GM21529 (cell line): ENCODE measurements around the gene CHN2.

Experiments used
- ATAC-seq: cut with Tn5 transposase; IDR thresholded peaks from one replicate; pipeline ENCODE4 v1.9.1; 2021; ENCODE audit not compliant: unreplicated experiment

CHN2 gene

GRCh38 chr7:29330136-29330535 is 135.6 kb downstream of the CHN2 start:
- ATAC-seq, result no peak

DNA sequence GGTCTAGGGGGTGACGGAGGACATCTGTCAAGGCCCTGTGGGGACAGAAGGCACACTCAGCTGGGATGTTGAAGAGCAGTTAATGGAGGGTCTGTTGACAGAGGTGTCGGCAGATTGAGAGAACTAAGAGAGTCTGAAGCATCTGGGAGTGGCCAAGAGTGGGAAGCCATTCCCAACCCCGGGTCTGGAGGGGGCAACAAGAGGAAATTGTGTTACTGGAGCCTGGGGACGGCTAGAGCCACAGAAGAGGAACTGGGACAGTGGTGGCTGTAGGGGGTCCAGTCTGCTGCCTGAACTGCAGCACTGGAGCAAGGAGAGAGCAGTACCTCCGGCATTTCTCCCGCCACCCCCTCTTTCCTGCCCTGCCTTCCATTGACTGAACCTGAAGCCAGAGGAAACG is 136.6 kb downstream of the CHN2 start:
- ATAC-seq, result no peak

DNA sequence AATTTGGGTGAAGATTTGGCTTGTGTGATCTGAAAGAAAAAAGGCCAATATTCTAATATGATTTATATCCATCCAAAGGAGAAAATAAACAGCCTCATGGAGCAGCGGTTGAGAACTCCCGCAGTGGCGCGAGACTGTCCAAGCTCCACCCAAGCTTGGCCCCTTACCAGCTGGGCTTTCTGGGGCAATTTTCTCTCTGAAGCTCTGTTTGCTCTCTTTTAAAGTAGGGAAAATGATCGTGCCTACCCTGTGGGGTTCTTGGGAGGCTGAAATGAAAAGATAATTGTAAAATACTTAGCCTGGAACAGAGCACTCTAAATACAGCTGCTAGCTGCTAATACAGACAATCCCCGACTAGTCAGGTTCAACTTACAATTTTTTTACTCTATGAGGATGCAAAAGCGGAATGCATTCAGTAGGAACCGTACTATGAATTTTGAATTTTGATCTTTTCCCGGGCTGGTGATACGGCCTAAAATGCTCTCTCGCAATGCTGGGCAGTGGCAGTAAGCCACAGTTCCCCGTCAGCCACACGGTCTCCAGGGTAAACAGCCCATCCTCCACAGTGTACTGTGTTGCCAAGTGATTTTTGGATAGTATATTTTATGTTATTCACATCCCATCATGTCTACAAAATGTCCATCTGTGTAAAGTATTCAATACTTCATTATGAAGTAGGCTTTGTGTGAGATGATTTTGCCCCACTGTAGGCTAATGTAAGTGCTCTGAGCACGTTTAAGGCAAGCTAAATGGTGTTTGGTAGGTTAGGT is 137.7 kb downstream of the CHN2 start:
- ATAC-seq, result no peak

- ATAC-seq, result no peak
These were observed 138.6 kb downstream of the CHN2 start for GRCh38 chr7:29332875-29333855.

DNA sequence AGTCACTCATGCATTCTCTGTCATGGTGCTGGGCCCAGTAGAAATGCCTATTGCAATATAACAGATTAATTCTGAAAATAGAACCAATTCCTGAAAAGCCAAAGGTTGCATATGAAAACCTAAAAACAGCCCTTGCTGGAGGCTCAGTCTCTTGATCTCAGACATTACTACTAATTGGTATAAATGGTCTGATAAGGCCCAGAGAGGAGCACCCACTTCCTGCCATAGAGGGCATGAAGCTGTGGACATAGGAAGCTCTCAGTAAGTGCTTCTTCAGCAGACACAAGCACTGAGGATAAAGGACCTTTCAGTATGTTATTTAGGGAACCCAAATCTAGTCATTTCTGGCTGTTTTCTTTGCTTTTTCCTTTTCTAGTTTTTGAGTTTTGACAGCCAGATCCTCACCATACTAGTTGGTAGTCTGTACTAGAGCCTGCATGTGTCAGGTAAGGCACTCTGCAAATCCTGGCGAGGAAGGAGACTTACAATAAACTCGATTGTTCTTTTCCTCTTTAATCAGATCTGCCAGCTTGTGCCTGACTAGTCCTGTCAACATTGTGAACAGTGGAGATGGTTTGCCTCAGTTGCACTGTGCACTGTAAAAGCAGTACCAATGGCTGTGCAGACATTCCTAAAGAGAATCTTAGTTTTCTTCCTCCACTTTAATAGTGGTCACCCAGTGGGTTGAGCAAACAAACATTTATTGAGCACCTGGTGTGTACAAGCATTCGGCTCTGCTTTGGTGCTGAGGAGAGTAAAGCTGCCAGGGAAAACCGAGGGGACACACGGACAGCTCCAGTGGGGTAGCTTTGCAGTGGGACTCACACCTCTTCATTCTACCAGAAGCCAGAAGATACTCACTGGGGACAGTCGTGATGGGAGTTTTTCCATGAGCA is 140.9 kb downstream of the CHN2 start:
- ATAC-seq, result no peak

DNA sequence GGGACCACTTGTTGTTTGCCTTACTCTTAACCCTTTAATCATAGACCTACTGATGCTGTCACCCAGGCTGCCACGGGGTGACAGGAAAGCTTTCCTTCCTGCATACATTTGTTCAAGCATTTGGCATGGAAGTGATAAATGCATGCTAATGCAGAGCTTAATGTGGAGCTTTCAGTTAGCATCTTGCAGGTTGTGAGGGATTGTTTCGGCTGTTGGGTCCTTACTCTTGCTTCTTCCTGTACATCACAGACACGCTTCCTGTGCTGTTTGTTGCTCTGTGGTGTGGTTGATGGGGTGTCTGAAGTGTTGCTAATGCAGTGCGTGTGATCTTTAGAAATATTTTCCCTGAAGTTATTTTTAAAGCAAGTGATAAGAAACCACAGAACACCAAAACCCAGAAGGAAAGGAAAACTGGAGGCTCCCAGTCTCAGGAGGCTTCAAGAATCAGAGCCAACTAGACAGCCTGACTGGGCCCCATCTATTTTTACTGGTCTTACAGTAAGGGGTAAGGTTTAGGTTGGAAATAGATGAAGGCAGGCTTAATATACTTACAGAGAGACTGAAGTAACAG is 143.1 kb downstream of the CHN2 start:
- ATAC-seq, result no peak

GRCh38 chr7:29340696-29341095 is 146.1 kb downstream of the CHN2 start:
- no peak for ATAC-seq

DNA sequence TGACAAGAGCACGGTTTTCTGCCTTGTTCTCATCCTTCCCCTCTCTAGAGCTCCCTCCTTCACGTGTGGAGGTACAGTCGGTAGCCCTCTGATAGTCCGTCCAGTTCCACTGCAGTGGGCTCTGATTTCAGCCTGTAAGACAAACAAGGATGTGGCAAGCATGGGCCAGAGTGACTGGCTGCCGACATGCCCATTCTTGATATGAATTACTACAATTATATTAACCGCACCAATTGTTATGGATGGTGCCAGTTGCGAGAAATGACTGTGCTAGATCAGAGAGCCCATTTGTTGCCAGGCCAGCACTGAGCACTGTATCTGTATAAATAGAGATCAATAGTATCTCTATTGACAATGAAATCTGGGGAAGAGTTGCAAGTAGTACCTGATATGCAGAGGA is 146.6 kb downstream of the CHN2 start:
- no peak for ATAC-seq

- ATAC-seq, result no peak
These were observed 148.2 kb downstream of the CHN2 start for GRCh38 chr7:29342761-29343160.

DNA sequence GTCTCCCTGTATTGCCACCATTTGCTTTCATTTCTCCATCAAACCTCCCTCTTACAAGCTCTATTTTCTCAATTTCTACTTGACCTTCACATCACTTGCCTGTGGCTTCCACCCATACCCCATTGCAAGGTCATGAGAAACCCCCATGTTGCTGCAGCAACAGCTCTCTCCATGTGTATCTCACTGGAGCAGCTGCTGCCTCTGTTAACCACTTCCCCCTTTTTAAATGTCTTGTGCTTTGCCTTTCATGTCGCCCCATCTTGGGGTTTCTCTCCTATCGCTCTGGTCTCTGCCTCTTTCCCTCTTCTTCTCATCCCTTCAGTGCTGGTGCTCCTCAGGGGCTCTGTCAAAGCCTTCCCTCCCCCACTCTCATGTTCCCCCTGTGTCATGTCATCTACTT is 148.8 kb downstream of the CHN2 start:
- ATAC-seq, result no peak

GRCh38 chr7:29344334-29344978 is 149.9 kb downstream of the CHN2 start:
- no peak for ATAC-seq

DNA sequence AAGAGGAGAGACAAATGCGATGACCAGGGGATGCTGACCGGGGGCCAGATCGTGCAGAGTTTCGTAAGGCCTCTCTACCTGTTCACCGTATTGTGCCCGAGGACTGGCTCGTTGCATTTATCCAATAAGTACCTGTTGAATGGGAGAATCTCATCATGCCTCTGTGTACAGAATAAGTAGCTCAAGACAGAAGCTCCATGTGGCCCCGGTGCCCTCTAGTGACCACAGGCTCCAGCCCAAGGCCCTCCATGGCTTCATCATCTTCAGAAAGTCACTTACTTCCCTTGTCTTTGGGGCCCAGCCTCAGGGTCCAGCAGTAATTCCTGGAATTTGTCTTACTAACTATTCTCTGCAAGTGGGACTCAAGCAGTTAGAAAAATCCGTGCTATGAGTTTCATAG is 151.0 kb downstream of the CHN2 start:
- no peak for ATAC-seq

DNA sequence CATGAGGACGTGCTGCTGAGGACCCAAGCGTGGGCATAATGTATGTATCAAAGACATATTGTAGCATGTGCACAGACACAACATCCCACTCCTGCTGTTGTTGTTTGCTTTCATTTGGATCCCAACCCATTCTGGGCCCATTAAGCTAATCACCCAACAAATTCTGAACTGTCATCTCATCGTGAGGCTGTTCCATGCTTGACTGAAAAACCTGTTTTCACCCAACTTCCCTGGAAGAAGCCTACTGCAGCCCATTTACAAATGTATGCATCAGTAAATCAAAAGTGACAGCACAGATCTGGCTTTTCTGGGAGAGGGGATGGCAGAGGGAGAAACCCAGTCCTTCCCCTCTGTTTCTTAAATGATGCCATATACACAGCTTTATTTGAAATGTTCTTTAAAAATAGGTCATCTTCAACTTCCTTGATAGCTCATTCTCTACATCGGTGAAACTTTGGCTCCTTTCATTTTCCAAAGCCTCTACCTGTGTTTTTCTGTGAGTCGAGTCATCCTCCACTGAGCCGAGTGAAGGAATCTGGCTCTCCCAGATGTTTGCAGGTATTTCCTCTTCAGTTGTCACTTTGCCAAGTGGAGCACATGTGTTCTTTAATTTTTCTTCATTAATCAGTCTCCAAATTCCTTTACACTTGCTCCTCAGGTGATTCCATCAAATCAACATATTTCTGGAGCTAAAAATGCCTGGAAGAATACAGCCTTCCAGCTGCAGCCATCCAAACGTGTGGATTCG is 151.8 kb downstream of the CHN2 start:
- ATAC-seq, result no peak

DNA sequence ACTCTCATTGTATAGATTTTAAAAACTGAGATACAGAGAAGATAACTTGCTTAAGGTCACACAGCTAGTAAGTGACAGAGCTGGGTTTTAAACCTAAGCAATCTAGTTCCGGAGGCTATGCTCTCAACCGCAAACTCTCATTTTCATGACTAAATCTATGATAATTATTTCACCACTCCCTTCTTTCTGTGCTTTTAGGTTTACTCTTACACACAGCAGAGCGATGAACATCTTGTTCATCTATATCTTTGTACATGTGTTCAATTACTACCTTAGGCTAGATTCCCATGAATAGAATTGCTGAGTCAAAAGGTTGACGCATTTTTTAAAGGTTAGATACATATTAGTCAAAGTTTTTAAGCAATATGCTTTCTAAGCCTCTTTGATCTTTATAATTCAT is 154.8 kb downstream of the CHN2 start:
- no peak for ATAC-seq

- no peak for ATAC-seq
These were observed 155.8 kb downstream of the CHN2 start for GRCh38 chr7:29350351-29350750.

DNA sequence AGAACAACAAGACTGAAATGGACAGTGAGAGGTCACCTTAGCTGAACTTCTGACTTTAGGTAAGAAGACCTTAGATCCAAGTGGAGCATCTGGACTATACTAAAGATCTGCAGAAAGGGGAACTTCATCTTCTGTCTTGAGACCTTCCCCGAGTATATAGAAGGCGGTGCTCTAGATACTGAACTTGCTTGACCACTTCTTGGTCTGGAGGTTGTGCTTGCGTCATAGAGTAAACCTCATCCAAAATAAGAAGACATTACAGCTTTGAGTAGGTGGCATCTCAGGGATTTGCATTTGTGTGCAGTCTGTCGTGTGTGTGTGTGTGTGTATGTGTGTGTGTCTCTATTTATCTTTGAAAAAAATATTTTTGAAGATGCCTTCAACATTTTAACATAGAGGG is 157.5 kb downstream of the CHN2 start:
- ATAC-seq, result no peak

- ATAC-seq, result no peak
These were observed 159.2 kb downstream of the CHN2 start for GRCh38 chr7:29353810-29354209.

DNA sequence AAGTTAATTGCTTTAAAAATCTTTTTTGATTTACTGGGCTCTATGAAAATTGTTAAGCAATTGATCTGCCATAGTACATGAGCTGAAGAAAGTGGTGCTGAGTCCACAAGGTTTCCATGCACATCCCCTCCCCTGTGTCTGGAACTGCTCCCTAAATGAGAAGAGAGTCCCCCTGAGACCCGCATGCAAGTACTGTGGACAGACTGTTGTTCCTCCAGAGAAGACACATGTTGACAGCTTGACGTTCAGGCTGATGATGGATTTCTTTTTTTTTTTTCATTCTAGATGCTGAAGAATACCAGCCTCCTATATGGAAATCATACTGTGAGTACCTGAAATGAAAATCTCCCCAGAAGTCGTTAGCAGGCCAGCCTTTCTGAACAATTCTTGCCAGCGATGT is 159.8 kb downstream of the CHN2 start:
- ATAC-seq, result no peak

DNA sequence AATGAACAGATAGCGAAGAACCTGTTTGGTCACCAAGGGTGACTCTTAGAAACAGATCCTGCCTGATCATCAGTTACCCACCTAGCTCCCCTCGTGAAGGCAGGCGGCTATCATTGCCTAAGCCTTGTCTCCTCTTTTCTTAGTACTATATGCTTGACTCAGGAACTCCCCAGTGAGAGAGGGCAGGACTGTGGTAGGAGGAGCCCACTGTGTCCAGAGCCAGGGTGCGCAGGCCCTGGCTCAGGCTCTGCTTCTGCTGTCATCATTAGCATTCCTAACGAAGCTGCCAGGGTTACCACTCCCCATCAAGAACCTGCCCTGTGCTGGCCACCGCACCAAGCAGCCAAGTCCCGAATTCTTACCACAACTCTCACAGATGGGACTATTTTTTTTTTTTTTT is 160.8 kb downstream of the CHN2 start:
- ATAC-seq, result no peak

DNA sequence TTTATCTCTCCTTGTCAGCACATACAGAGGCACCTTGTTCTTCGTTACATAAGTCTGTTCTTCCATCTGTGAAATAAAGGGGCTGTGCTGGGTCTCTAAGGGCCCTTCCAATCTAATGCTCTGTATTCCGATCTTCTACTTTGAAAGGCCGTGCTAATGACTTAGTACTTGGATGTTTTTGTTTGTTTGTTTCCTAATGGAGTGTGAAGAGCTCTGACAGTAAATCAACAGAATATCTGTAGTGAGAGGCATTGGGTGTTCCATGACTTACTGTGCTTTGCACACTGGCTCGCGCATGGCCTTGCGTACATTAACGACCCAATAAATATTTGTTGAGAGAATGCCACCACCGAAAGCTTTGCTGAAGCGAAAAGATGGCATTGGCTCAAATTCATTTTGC is 162.1 kb downstream of the CHN2 start:
- no peak for ATAC-seq
